Measurements from ENCODE around the gene SPATA33.
"Not testable (repeated sequence)": the region's sequence is repeated elsewhere in the genome, so short reads cannot be mapped to it uniquely, and the experiment has no call there.

SPATA33 gene

DNA sequence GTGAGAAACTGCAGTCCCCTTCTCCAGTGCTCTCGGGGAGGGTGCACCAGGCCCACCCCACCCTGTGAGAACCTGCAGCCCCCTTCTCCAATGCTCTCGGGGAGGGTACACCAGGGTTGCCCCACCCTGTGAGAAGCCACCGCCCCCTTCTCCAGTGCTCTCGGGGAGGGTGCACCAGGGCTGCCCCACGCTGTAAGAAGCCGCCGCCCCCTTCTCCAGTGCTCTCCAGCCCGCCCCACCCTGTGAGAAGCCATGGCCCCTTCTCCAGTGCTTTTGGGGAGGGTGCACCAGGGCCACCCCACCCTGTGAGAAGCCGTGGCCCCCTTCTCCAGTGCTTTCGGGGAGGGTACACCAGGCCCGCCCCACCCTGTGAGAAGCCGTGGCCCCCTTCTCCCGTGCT lies 12.1 kb downstream of the SPATA33 start:
- no peaks in the 10 kb centered on the region for H3K36me3 ChIP-seq (ENCODE audit: insufficient read depth, low read length)
- no peak overlapping the region for H3K9ac ChIP-seq (ENCODE audit: low read length)
- H3K27ac ChIP-seq (ENCODE audit: low read depth, low read length) = no peak overlapping the region
- no peak overlapping the region for H3K4me3 ChIP-seq (ENCODE audit: low read depth in 1 of 2, low read length in 2 of 2)
- no peaks in the 10 kb centered on the region for H3K4me1 ChIP-seq (ENCODE audit: insufficient read depth, low read length)
- H3K27me3 ChIP-seq (ENCODE audit: control insufficient read depth in 1 of 2, insufficient read depth in 2 of 2, low read length in 2 of 2) = no peaks in the 10 kb centered on the region
- H3K9me3 ChIP-seq (ENCODE audit: low read length) = no peaks in the 10 kb centered on the region

DNA sequence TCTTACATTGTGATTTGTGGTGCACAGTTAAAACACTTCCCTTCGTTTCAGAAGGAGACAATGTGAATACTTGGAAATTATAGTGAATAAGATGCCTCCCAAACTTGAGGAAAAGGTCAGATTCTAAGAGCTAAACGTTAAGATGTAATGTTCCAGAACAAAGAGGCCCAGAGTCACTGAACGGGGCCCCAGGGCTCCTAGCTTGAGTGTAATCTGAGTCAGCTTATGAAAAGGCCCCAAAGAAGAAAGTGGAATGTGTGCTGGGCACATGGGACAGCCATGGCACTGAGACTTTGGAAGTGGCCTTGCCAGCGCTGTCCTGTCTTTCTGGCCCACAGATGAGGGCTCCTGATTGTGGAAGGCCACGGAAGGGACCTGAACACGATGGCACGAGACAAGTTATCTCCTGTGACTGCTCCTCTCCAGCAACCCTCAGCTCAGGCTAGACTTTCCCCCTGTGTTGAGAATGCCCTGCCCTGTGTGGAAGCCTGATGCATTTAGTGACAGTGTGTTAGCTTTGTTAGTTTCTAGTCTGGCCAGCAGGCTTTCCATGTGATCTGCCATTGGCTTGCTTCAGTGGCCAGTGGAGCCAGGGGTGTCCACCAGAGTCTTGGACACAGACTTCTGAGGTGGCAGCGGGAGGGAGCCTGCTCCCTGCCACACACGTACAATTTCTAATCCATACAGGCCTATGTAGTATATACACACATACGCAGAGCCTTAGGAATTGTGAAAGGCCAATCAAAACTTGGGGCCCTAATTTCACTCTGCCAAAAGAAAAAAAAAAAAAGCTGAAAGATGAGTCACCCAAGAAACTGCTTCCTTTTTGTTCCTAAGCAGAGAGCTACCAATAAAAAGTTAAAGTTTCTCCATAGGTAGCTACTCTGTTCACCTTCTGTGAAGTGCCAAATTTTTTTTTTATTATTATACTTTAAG lies 13.1 kb downstream of the SPATA33 start:
- Histone ChIP-seq H3K9me3 (ENCODE audit: low read length) (no peaks in the 10 kb centered on the region), H3K36me3 (ENCODE audit: insufficient read depth, low read length) (no peaks in the 10 kb centered on the region), H3K4me1 (ENCODE audit: insufficient read depth, low read length) (no peaks in the 10 kb centered on the region), H3K9ac (ENCODE audit: low read length) (no peak overlapping the region), H3K27ac (ENCODE audit: low read depth, low read length) (no peak overlapping the region), H3K27me3 (ENCODE audit: control insufficient read depth in 1 of 2, insufficient read depth in 2 of 2, low read length in 2 of 2) (no peaks in the 10 kb centered on the region), H3K4me3 (ENCODE audit: low read depth in 1 of 2, low read length in 2 of 2) (no peak overlapping the region)

DNA sequence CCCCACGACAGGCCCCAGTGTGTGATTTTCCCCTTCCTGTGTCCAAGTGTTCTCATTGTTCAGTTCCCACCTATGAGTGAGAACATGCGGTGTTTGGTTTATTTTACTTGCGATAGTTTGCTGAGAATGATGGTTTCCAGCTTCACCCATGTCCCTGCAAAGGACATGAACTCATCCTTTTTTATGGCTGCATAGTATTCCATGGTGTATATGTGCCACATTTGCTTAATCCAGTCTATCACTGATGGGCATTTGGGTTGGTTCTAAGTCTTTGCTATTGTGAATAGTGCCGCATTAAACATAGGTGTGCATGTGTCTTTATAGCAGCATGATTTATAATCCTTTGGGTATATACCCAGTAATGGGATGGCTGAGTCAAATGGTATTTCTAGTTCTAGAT lies 13.9 kb downstream of the SPATA33 start:
- H3K4me3 ChIP-seq (ENCODE audit: low read depth in 1 of 2, low read length in 2 of 2); H3K36me3 ChIP-seq (ENCODE audit: insufficient read depth, low read length); H3K27me3 ChIP-seq (ENCODE audit: control insufficient read depth in 1 of 2, insufficient read depth in 2 of 2, low read length in 2 of 2); H3K9ac ChIP-seq (ENCODE audit: low read length); H3K9me3 ChIP-seq (ENCODE audit: low read length); H3K4me1 ChIP-seq (ENCODE audit: insufficient read depth, low read length); H3K27ac ChIP-seq (ENCODE audit: low read depth, low read length): not testable (repeated sequence)

- H3K9ac ChIP-seq (ENCODE audit: low read length) = no peak overlapping the region
- H3K4me3 ChIP-seq (ENCODE audit: low read depth in 1 of 2, low read length in 2 of 2) = no peak overlapping the region
- H3K9me3 ChIP-seq (ENCODE audit: low read length) = no peaks in the 10 kb centered on the region
- H3K27me3 ChIP-seq (ENCODE audit: control insufficient read depth in 1 of 2, insufficient read depth in 2 of 2, low read length in 2 of 2) = no peaks in the 10 kb centered on the region
- no peaks in the 10 kb centered on the region for H3K36me3 ChIP-seq (ENCODE audit: insufficient read depth, low read length)
- H3K27ac ChIP-seq (ENCODE audit: low read depth, low read length) = no peak overlapping the region
- H3K4me1 ChIP-seq (ENCODE audit: insufficient read depth, low read length) = no peaks in the 10 kb centered on the region
Observed at GRCh38 chr16:89672177-89672941, 14.7 kb downstream of the SPATA33 start.

GRCh38 chr16:89678258-89678657 lies 20.6 kb downstream of the SPATA33 start:
- H3K9me3 ChIP-seq (ENCODE audit: low read length) = no peaks in the 10 kb centered on the region
- H3K27me3 ChIP-seq (ENCODE audit: control insufficient read depth in 1 of 2, insufficient read depth in 2 of 2, low read length in 2 of 2) = no peaks in the 10 kb centered on the region
- no peak overlapping the region for H3K9ac ChIP-seq (ENCODE audit: low read length)
- H3K36me3 ChIP-seq (ENCODE audit: insufficient read depth, low read length) = no peaks in the 10 kb centered on the region
- no peak overlapping the region for H3K4me3 ChIP-seq (ENCODE audit: low read depth in 1 of 2, low read length in 2 of 2)
- no peak overlapping the region for H3K27ac ChIP-seq (ENCODE audit: low read depth, low read length)
- H3K4me1 ChIP-seq (ENCODE audit: insufficient read depth, low read length) = no peaks in the 10 kb centered on the region

DNA sequence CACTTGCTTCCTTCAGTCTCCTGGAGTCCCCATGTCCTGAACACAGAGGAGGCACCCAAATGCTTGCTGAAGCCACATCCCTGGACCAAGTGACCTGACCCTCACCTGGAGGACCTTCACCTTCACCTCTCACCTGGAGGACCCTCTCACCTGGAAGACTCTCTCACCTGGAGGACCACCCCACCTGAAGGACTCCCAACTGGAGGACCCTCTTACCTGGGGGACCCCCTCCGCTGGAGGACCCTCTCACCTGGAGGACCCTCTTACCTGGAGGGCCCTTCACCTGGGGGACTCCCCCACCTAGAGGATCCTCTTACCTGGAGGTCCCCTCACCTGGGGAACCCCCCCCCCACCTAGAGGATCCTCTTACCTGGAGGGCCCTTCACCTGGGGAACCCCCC lies 28.3 kb downstream of the SPATA33 start:
- Histone ChIP-seq H3K9ac (ENCODE audit: low read length) (no peak overlapping the region), H3K4me1 (ENCODE audit: insufficient read depth, low read length) (peaks cover 7% of the 10 kb centered on the region), H3K9me3 (ENCODE audit: low read length) (no peaks in the 10 kb centered on the region), H3K27me3 (ENCODE audit: control insufficient read depth in 1 of 2, insufficient read depth in 2 of 2, low read length in 2 of 2) (no peaks in the 10 kb centered on the region), H3K4me3 (ENCODE audit: low read depth in 1 of 2, low read length in 2 of 2) (no peak overlapping the region), H3K27ac (ENCODE audit: low read depth, low read length) (no peak overlapping the region), H3K36me3 (ENCODE audit: insufficient read depth, low read length) (peaks cover 12% of the 10 kb centered on the region)

- Histone ChIP-seq H3K4me1 (ENCODE audit: insufficient read depth, low read length) (peaks cover 7% of the 10 kb centered on the region), H3K9me3 (ENCODE audit: low read length) (no peaks in the 10 kb centered on the region), H3K27ac (ENCODE audit: low read depth, low read length) (peak within 1 kb of the TSS; percentile 87), H3K9ac (ENCODE audit: low read length) (peak within 1 kb of the TSS; percentile 19), H3K27me3 (ENCODE audit: control insufficient read depth in 1 of 2, insufficient read depth in 2 of 2, low read length in 2 of 2) (no peaks in the 10 kb centered on the region), H3K4me3 (ENCODE audit: low read depth in 1 of 2, low read length in 2 of 2) (peak within 1 kb of the TSS; percentile 76 to 78), H3K36me3 (ENCODE audit: insufficient read depth, low read length) (peaks cover 17% of the 10 kb centered on the region)
Observed at GRCh38 chr16:89686520-89687091, 29.0 kb downstream of the SPATA33 start, which contains the start of gene CDK10. TSS of gene CDK10 (plus strand) at chr16:89686689. CDS start at chr16:89686711, 22 bp downstream.

DNA sequence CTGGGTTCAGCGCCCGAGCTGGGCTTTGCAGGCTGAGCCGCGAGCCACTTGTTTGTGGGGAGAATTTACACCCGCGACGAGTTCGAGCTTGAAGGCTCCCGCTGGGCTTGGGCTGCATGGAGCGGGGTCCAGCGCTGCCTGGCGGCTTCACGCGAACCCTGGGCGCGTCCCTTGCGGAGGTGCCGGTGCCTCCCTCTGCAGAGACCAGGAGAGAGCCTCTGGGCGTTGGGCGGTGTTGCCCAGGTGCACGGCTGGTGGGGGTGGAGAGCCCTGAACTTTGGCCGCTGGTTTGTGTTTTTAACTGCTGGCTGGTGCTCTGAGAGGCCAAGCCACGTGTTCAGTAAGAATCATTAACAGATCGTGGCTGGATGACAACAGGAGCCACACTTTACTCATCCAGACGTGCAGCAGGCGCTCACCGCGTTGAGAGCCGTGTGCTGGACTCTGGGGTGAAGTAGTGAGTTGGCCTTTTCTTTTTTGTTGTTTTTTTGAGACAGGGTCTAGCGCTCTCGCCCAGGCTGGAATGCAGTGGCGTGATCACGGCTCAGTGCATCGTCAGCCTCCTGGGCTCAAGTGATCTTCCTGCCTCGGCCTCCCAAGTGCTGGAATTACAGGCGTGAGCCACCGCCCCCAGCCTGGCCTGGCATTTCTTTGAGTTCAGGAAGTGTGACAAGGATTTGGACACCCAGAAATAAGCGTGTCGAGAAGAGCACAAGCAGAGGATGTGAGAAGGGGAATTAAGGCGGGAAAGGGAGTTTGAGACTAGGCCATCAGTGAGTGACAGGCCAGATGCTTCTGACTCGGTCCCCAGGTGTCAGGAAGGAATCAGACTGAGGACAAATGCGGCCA lies 29.7 kb downstream of the SPATA33 start:
- no peaks in the 10 kb centered on the region for H3K27me3 ChIP-seq (ENCODE audit: control insufficient read depth in 1 of 2, insufficient read depth in 2 of 2, low read length in 2 of 2)
- peaks cover 7% of the 10 kb centered on the region for H3K4me1 ChIP-seq (ENCODE audit: insufficient read depth, low read length)
- peak overlapping the region; percentile 76 to 78 for H3K4me3 ChIP-seq (ENCODE audit: low read depth in 1 of 2, low read length in 2 of 2)
- H3K27ac ChIP-seq (ENCODE audit: low read depth, low read length) = peak overlapping the region; percentile 87
- peak overlapping the region; percentile 19 for H3K9ac ChIP-seq (ENCODE audit: low read length)
- H3K36me3 ChIP-seq (ENCODE audit: insufficient read depth, low read length) = peaks cover 24% of the 10 kb centered on the region
- H3K9me3 ChIP-seq (ENCODE audit: low read length) = no peaks in the 10 kb centered on the region

DNA sequence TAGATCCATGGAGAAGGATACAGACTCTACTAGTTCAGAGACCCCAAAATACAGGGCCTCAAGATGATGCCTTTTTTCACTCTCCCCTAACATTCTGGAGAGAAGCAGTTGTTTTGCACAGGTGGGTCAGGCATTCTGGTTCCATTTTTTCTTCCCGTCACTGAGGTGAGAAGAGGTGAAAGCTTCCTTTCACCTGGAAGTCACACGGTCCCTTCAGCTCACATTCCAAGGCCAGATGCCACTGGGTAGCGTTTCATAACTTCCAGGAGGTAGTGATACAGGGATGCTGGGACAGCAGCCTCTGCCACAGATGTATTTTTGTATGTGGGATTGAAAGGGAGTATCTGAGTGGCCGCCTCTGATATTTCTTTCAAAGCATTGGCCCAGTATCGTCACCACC lies 30.8 kb downstream of the SPATA33 start:
- Histone ChIP-seq H3K4me3 (ENCODE audit: low read depth in 1 of 2, low read length in 2 of 2) (no peak overlapping the region), H3K9me3 (ENCODE audit: low read length) (no peaks in the 10 kb centered on the region), H3K27me3 (ENCODE audit: control insufficient read depth in 1 of 2, insufficient read depth in 2 of 2, low read length in 2 of 2) (no peaks in the 10 kb centered on the region), H3K36me3 (ENCODE audit: insufficient read depth, low read length) (peaks cover 29% of the 10 kb centered on the region), H3K4me1 (ENCODE audit: insufficient read depth, low read length) (peaks cover 7% of the 10 kb centered on the region), H3K27ac (ENCODE audit: low read depth, low read length) (no peak overlapping the region), H3K9ac (ENCODE audit: low read length) (no peak overlapping the region)

- H3K36me3 ChIP-seq (ENCODE audit: insufficient read depth, low read length) = peaks cover 37% of the 10 kb centered on the region
Observed at GRCh38 chr16:89689142-89689541, 31.5 kb downstream of the SPATA33 start.

GRCh38 chr16:89689621-89690020 lies 32.0 kb downstream of the SPATA33 start:
- peaks cover 38% of the 10 kb centered on the region for H3K36me3 ChIP-seq (ENCODE audit: insufficient read depth, low read length)
- not testable (repeated sequence) for H3K9me3 ChIP-seq (ENCODE audit: low read length); H3K27me3 ChIP-seq (ENCODE audit: control insufficient read depth in 1 of 2, insufficient read depth in 2 of 2, low read length in 2 of 2); H3K27ac ChIP-seq (ENCODE audit: low read depth, low read length); H3K9ac ChIP-seq (ENCODE audit: low read length); H3K4me3 ChIP-seq (ENCODE audit: low read depth in 1 of 2, low read length in 2 of 2); H3K4me1 ChIP-seq (ENCODE audit: insufficient read depth, low read length)

More at GRCh38 chr16:89689142-89689541, 31.5 kb downstream of the SPATA33 start:
- Histone ChIP-seq H3K27ac (ENCODE audit: low read depth, low read length) (no peak overlapping the region), H3K4me3 (ENCODE audit: low read depth in 1 of 2, low read length in 2 of 2) (no peak overlapping the region), H3K9ac (ENCODE audit: low read length) (no peak overlapping the region), H3K27me3 (ENCODE audit: control insufficient read depth in 1 of 2, insufficient read depth in 2 of 2, low read length in 2 of 2) (no peaks in the 10 kb centered on the region), H3K9me3 (ENCODE audit: low read length) (no peaks in the 10 kb centered on the region), H3K4me1 (ENCODE audit: insufficient read depth, low read length) (peaks cover 7% of the 10 kb centered on the region)

Measured in muscle layer of colon (tissue), 2 donors.